ENCODE results near the gene SET. TPM values are rescaled to one million over a fixed set of nuclear protein-coding genes. Genes with fewer than 3 reads are reported as not detected.

Gene SET
- total and polyA plus RNA-seq, 4 experiments from 2014 or later: 132 to 264 (median 226) TPM

DNA sequence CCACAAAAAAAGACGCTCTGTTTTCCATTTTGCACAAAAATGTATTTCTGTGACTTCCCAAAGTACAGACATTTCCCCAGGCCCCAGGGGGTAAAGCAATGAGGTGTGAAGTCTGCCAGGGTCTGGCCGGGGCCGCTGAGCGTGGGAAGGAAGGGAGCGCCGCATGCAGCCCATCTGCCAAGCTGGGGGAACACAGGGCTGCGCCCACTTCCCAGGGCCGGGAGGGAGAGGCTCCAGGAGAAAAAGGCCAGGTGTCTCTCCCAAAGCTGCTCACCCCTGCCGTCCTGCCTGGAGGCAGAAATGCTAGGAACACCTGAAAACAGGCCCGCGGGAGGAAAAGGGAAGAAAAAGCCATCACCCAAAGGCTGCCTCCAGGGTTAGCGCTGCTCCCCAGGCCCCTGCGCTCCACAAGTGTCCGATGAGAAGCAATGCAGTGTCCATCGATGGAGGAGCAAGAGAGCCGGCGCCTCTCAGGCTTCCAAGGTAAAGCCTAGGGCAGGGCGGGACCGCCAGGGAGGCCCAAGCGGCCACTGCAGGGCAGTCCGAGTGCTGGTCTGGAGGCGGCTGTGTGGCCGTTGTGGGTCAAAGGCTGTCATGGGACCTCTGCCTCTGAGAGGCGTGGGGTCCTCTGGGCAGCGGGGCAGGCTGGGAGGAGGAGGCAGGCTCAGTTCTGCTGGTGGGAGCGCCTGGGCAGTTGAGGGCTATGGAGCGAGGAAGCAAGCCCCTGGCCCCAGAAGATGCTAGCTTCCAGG, 40.9 kb downstream of the SET start:
- H3K27me3 Mint-ChIP-seq: no peaks in the 10 kb centered on the region
- no peak overlapping the region for H3K4me3 Mint-ChIP-seq
- H3K36me3 Mint-ChIP-seq: peaks cover 9 to 24% of the 10 kb centered on the region in 2 donors
- peaks cover 14% of the 10 kb centered on the region for H3K36me3 ChIP-seq (ENCODE audit: insufficient read depth, low read length)
- H3K4me1 ChIP-seq (ENCODE audit: insufficient read depth, low read length): peaks cover 10% of the 10 kb centered on the region
- ChIA-PET CTCF (ENCODE audit: partially characterized antibody) (no interaction called here), POLR2A (ENCODE audit: partially characterized antibody) (interaction anchor here (1.2 kb wide), 1 partner anchor 89 kb away, joined by 4 read pairs; the partner anchor contains the start of gene ENDOG)
- no peaks in the 10 kb centered on the region for H3K27me3 ChIP-seq (ENCODE audit: insufficient read depth, low read length)
- peaks cover 0 to under 1% (median 0%) of the 10 kb centered on the region in 8 donors for H3K9me3 Mint-ChIP-seq
- intact Hi-C loops (cut with micrococcal nuclease): loop anchor here (10.0 kb wide), 1 partner anchor 85 kb away; the partner anchor contains the start of gene ENDOG
- DNase-seq: no peak
- no peaks in the 10 kb centered on the region for H3K9me3 ChIP-seq (ENCODE audit: control insufficient read depth in 1 of 2, low read length in 2 of 2)
- H3K27ac ChIP-seq (ENCODE audit: low read depth, low read length): no peak overlapping the region
- H3K27ac Mint-ChIP-seq: peak overlapping the region in 1 of 7 donors; percentile 41
- H3K4me1 Mint-ChIP-seq: peaks cover 5 to 16% (median 9%) of the 10 kb centered on the region in 4 donors
- no peak overlapping the region for H3K4me3 ChIP-seq (ENCODE audit: low read length in 2 of 2)

DNA sequence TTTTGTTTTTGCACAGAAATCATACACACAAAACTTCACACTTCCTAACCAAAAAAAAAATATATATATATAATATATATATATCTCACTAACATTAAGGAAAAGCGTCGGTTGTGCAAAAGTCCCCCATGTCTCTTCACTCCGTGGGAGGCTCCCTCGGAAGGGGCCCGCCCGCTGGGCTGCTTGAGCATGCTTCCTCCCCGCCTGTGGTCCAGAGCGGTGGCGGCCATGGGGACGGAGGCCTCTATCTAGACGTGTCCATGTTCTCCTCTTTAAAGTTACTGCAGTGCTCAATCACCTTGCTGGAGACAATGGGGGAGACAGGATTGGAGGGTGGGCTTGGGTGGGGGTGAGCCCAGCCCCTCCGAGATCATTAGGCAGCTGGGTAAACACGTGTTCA, 42.1 kb downstream of the SET start:
- intact Hi-C loops (cut with micrococcal nuclease): no loop called here
- Histone ChIP-seq H3K4me1 (ENCODE audit: insufficient read depth, low read length) (no peaks in the 10 kb centered on the region), H3K9me3 (ENCODE audit: control insufficient read depth in 1 of 2, low read length in 2 of 2) (no peaks in the 10 kb centered on the region), H3K27ac (ENCODE audit: low read depth, low read length) (no peak overlapping the region), H3K27me3 (ENCODE audit: insufficient read depth, low read length) (no peaks in the 10 kb centered on the region), H3K36me3 (ENCODE audit: insufficient read depth, low read length) (peaks cover 18% of the 10 kb centered on the region), H3K4me3 (ENCODE audit: low read length in 2 of 2) (no peak overlapping the region)
- Mint-ChIP-seq H3K27ac (no peak overlapping the region), H3K36me3 (peaks cover 9 to 30% of the 10 kb centered on the region in 2 donors), H3K27me3 (no peaks in the 10 kb centered on the region), H3K4me3 (no peak overlapping the region), H3K4me1 (peaks cover 0 to 6% (median 2%) of the 10 kb centered on the region in 4 donors), H3K9me3 (no peaks in the 10 kb centered on the region)
- ChIA-PET POLR2A (ENCODE audit: partially characterized antibody) (interaction anchor here (1.2 kb wide), 1 partner anchor 87 kb away, joined by 4 read pairs; the partner anchor contains the start of gene ENDOG), CTCF (ENCODE audit: partially characterized antibody) (no interaction called here)
- no peak for DNase-seq

DNA sequence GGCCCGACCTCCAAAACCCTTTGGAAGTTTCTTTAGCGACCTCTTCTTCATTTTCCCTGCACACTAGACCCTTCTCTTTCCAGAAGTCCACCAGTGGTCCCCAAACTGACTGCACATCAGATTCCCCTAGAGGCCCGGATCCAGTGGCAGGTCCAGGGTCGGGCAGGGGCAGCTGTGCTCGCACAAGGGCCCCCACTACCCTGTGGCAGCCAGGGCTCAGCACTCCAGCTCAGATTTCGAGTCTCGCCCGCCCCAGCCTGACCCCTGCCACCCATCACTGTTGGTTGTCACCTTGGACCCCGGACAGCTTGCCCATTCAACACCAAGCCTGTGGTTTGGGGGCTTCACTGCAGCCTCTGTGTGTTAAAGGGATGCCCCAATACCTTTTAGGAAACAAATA, 42.7 kb downstream of the SET start:
- Mint-ChIP-seq H3K4me3 (no peak overlapping the region), H3K36me3 (peaks cover 9 to 30% of the 10 kb centered on the region in 2 donors), H3K9me3 (no peaks in the 10 kb centered on the region), H3K27me3 (no peaks in the 10 kb centered on the region), H3K27ac (no peak overlapping the region), H3K4me1 (peaks cover 0 to 6% (median 1%) of the 10 kb centered on the region in 4 donors)
- H3K36me3 ChIP-seq (ENCODE audit: insufficient read depth, low read length): peaks cover 18% of the 10 kb centered on the region
- POLR2A ChIA-PET (ENCODE audit: partially characterized antibody): no interaction called here
- H3K27me3 ChIP-seq (ENCODE audit: insufficient read depth, low read length): no peaks in the 10 kb centered on the region
- no peaks in the 10 kb centered on the region for H3K9me3 ChIP-seq (ENCODE audit: control insufficient read depth in 1 of 2, low read length in 2 of 2)
- CTCF ChIA-PET (ENCODE audit: partially characterized antibody): no interaction called here
- H3K4me3 ChIP-seq (ENCODE audit: low read length in 2 of 2): no peak overlapping the region
- no peak overlapping the region for H3K27ac ChIP-seq (ENCODE audit: low read depth, low read length)
- H3K4me1 ChIP-seq (ENCODE audit: insufficient read depth, low read length): no peaks in the 10 kb centered on the region
- intact Hi-C loops (cut with micrococcal nuclease): no loop called here
- DNase-seq: no peak

DNA sequence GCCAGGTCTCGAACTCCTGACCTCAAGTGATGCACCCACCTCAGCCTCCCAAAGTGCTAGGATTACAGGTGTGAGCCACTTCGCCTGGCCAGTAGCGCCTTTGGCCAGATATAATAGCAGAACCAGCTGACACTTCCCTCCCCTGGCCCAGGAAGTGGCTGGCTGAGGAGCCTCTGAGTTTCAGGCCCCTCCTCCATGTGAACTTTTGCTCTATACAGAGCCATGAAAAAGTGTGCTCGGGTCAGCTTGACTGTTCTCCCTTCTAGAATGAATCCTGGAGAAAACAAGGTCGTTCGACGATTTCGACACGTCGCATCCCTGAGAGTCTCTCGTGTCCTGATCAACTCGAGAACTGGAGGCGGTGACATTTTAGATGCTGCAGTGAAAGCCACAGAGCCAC, 43.6 kb downstream of the SET start:
- no peak overlapping the region for H3K4me3 ChIP-seq (ENCODE audit: low read length in 2 of 2)
- H3K36me3 ChIP-seq (ENCODE audit: insufficient read depth, low read length): peaks cover 18% of the 10 kb centered on the region
- Mint-ChIP-seq H3K27me3 (no peaks in the 10 kb centered on the region), H3K27ac (no peak overlapping the region), H3K36me3 (peaks cover 14 to 35% of the 10 kb centered on the region in 2 donors), H3K4me3 (no peak overlapping the region), H3K4me1 (peaks cover 0 to 3% (median 0%) of the 10 kb centered on the region in 4 donors), H3K9me3 (no peaks in the 10 kb centered on the region)
- H3K27me3 ChIP-seq (ENCODE audit: insufficient read depth, low read length): no peaks in the 10 kb centered on the region
- intact Hi-C loops (cut with micrococcal nuclease): no loop called here
- ChIA-PET CTCF (ENCODE audit: partially characterized antibody) (interaction anchor here (0.6 kb wide), 1 partner anchor 11 kb away, joined by 3 read pairs; no protein-coding TSS in a partner anchor), POLR2A (ENCODE audit: partially characterized antibody) (no interaction called here)
- no peak overlapping the region for H3K27ac ChIP-seq (ENCODE audit: low read depth, low read length)
- H3K9me3 ChIP-seq (ENCODE audit: control insufficient read depth in 1 of 2, low read length in 2 of 2): no peaks in the 10 kb centered on the region
- H3K4me1 ChIP-seq (ENCODE audit: insufficient read depth, low read length): no peaks in the 10 kb centered on the region
- no peak for DNase-seq

DNA sequence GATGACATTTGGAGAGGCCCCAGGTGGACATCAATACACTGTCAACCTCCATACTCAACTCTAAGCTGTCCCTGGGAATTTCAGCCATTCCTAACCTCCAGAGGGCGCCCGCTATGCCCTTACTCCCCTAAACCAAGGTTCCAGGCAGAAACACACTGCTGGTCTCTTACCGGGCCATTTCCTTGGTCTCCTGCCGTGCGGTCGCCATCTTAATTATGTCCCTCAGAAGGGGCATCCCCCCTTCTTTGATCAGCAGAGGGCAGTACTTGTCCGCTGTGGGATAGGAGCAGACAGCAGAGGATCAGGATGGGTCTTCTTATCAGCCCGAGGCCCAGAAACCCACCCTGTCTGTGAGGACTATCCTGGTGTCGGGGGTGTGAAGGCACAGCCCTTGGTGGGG, 44.2 kb downstream of the SET start:
- ChIA-PET CTCF (ENCODE audit: partially characterized antibody) (interaction anchor here (0.6 kb wide), 1 partner anchor 11 kb away, joined by 3 read pairs; no protein-coding TSS in a partner anchor), POLR2A (ENCODE audit: partially characterized antibody) (no interaction called here)
- Histone ChIP-seq H3K9me3 (ENCODE audit: control insufficient read depth in 1 of 2, low read length in 2 of 2) (no peaks in the 10 kb centered on the region), H3K36me3 (ENCODE audit: insufficient read depth, low read length) (peaks cover 18% of the 10 kb centered on the region), H3K27me3 (ENCODE audit: insufficient read depth, low read length) (no peaks in the 10 kb centered on the region), H3K4me3 (ENCODE audit: low read length in 2 of 2) (no peak overlapping the region), H3K27ac (ENCODE audit: low read depth, low read length) (no peak overlapping the region), H3K4me1 (ENCODE audit: insufficient read depth, low read length) (no peaks in the 10 kb centered on the region)
- H3K36me3 Mint-ChIP-seq: peaks cover 14 to 37% of the 10 kb centered on the region in 2 donors
- no peak for DNase-seq
- H3K4me1 Mint-ChIP-seq: peaks cover 0 to 3% (median 0%) of the 10 kb centered on the region in 4 donors
- no peaks in the 10 kb centered on the region for H3K27me3 Mint-ChIP-seq
- intact Hi-C loops (cut with micrococcal nuclease): no loop called here
- H3K4me3 Mint-ChIP-seq: no peak overlapping the region
- no peak overlapping the region for H3K27ac Mint-ChIP-seq
- no peaks in the 10 kb centered on the region for H3K9me3 Mint-ChIP-seq

DNA sequence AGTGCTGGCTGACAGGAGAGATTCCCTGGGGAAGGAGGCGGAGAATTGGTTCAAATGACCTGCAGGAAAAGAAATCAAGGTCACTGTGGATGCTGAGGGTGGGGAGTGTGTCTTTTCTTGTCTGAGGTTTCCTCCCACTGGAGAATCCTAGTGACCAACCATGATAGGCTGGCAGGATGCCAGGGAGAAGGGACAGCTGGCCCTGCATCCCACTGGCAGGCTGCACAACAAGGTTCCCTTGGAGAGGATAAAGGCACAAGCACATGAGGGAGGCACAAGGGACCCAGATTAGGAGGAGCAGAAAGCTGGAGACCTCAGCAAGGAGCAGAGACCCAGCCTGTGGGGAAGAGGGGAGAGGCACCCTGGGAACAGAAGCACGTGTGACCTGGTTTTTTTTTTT, 46.4 kb downstream of the SET start:
- no peaks in the 10 kb centered on the region for H3K9me3 Mint-ChIP-seq
- H3K27me3 Mint-ChIP-seq: no peaks in the 10 kb centered on the region
- H3K9me3 ChIP-seq (ENCODE audit: control insufficient read depth in 1 of 2, low read length in 2 of 2): no peaks in the 10 kb centered on the region
- no peak overlapping the region for H3K27ac ChIP-seq (ENCODE audit: low read depth, low read length)
- H3K4me3 ChIP-seq (ENCODE audit: low read length in 2 of 2): no peak overlapping the region
- H3K4me3 Mint-ChIP-seq: peak overlapping the region in 1 of 8 donors; percentile 23
- peaks cover 0 to 3% (median 0%) of the 10 kb centered on the region in 4 donors for H3K4me1 Mint-ChIP-seq
- peaks cover 18 to 44% of the 10 kb centered on the region in 2 donors for H3K36me3 Mint-ChIP-seq
- POLR2A ChIA-PET (ENCODE audit: partially characterized antibody): interaction anchor here (1.0 to 1.3 kb wide), 2 partner anchors 11 to 36 kb away, joined by 3 read pairs; partner anchors contain the start of genes ZDHHC12 and ZER1
- H3K27ac Mint-ChIP-seq: peak overlapping the region in 3 of 7 donors; percentile 51 to 74 (median 68)
- DNase-seq: no peak
- CTCF ChIA-PET (ENCODE audit: partially characterized antibody): interaction anchor here (0.6 to 1.4 kb wide), 5 partner anchors 11 to 617 kb away, joined by 3 to 4 read pairs (median 3); partner anchors contain the start of genes PKN3 and ZDHHC12
- H3K27me3 ChIP-seq (ENCODE audit: insufficient read depth, low read length): no peaks in the 10 kb centered on the region
- intact Hi-C loops (cut with micrococcal nuclease): no loop called here
- H3K36me3 ChIP-seq (ENCODE audit: insufficient read depth, low read length): peaks cover 26% of the 10 kb centered on the region
- no peaks in the 10 kb centered on the region for H3K4me1 ChIP-seq (ENCODE audit: insufficient read depth, low read length)

DNA sequence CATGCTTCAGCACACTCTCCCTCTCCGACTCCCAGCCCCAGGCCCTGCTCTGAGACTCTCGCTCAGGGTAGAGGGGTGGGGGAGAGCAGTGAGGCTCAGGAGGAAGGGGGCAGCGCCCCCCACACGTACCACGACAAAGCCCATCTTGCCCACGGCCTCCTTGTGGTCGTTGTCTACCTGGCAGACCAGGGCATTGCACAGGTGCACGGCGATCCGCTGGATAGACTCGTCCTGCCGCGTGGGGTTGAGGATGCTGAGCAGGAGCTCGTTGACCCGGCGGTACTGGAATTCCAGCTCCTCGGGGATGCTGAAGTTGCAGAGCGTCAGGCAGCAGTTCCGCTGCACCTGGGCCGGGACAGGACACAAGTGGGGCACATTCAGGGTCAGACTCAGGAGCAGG, 53.4 kb downstream of the SET start:
- POLR2A ChIA-PET (ENCODE audit: partially characterized antibody): interaction anchor here (1.1 to 2.5 kb wide), 2 partner anchors 18 to 29 kb away, joined by 4 to 7 read pairs; partner anchors contain the start of genes ZDHHC12 and ZER1
- H3K4me3 Mint-ChIP-seq: no peak overlapping the region
- H3K9me3 Mint-ChIP-seq: no peaks in the 10 kb centered on the region
- Histone ChIP-seq H3K27me3 (ENCODE audit: insufficient read depth, low read length) (no peaks in the 10 kb centered on the region), H3K4me3 (ENCODE audit: low read length in 2 of 2) (no peak overlapping the region), H3K36me3 (ENCODE audit: insufficient read depth, low read length) (peaks cover 7% of the 10 kb centered on the region), H3K4me1 (ENCODE audit: insufficient read depth, low read length) (no peaks in the 10 kb centered on the region), H3K27ac (ENCODE audit: low read depth, low read length) (no peak overlapping the region), H3K9me3 (ENCODE audit: control insufficient read depth in 1 of 2, low read length in 2 of 2) (no peaks in the 10 kb centered on the region)
- H3K27ac Mint-ChIP-seq: peak overlapping the region in 1 of 7 donors; percentile 35
- no peaks in the 10 kb centered on the region for H3K4me1 Mint-ChIP-seq
- H3K27me3 Mint-ChIP-seq: no peaks in the 10 kb centered on the region
- intact Hi-C loops (cut with micrococcal nuclease): no loop called here
- no peak for DNase-seq
- CTCF ChIA-PET (ENCODE audit: partially characterized antibody): interaction anchor here (1.1 kb wide), 1 partner anchor 76 kb away, joined by 3 read pairs; the partner anchor contains the start of gene ENDOG
- peaks cover 7 to 25% of the 10 kb centered on the region in 2 donors for H3K36me3 Mint-ChIP-seq

Measured in CD4-positive, alpha-beta memory T cell (primary cell).